ENCODE measurements around the gene PIK3R4.

The PIK3R4 gene

GRCh38 chr3:130739848-130740247 lies 6.8 kb downstream of the PIK3R4 start:
- no peak for DNase-seq

GRCh38 chr3:130738241-130738640 lies 8.4 kb downstream of the PIK3R4 start:
- no peak for DNase-seq

- DNase-seq, result no peak
Measured at GRCh38 chr3:130737622-130738021, 9.0 kb downstream of the PIK3R4 start.

- DNase-seq, result no peak
Measured at GRCh38 chr3:130733236-130733875, 13.3 kb downstream of the PIK3R4 start.

GRCh38 chr3:130732501-130732900 lies 14.1 kb downstream of the PIK3R4 start:
- no peak for DNase-seq

- no peak for DNase-seq
Measured at GRCh38 chr3:130731817-130732216, 14.8 kb downstream of the PIK3R4 start.

- DNase-seq, result no peak
Measured at GRCh38 chr3:130729154-130729553, 17.5 kb downstream of the PIK3R4 start.

- DNase-seq, result no peak
Measured at GRCh38 chr3:130728037-130728436, 18.6 kb downstream of the PIK3R4 start.

GRCh38 chr3:130725746-130726145 lies 20.9 kb downstream of the PIK3R4 start:
- no peak for DNase-seq

GRCh38 chr3:130715616-130716015 lies 31.0 kb downstream of the PIK3R4 start:
- no peak for DNase-seq

- DNase-seq, result no peak
Measured at GRCh38 chr3:130712718-130713423, 33.8 kb downstream of the PIK3R4 start.

GRCh38 chr3:130711565-130712324 lies 34.9 kb downstream of the PIK3R4 start:
- no peak for DNase-seq

- DNase-seq, result no peak
Measured at GRCh38 chr3:130709671-130710070, 37.0 kb downstream of the PIK3R4 start.

- DNase-seq, result no peak
Measured at GRCh38 chr3:130707902-130708601, 38.6 kb downstream of the PIK3R4 start.

- DNase-seq, result no peak
Measured at GRCh38 chr3:130705501-130705900, 41.1 kb downstream of the PIK3R4 start.

- DNase-seq, result no peak
Measured at GRCh38 chr3:130702985-130703384, 43.6 kb downstream of the PIK3R4 start.

GRCh38 chr3:130700541-130700940 lies 46.1 kb downstream of the PIK3R4 start:
- DNase-seq, result no peak

GRCh38 chr3:130699765-130700164 lies 46.9 kb downstream of the PIK3R4 start:
- no peak for DNase-seq

GRCh38 chr3:130693314-130693713 lies 53.3 kb downstream of the PIK3R4 start:
- DNase-seq, result no peak

GRCh38 chr3:130692455-130692854 lies 54.2 kb downstream of the PIK3R4 start:
- no peak for DNase-seq

- no peak for DNase-seq
Measured at GRCh38 chr3:130688697-130689470, 57.7 kb downstream of the PIK3R4 start.

- no peak for DNase-seq
Measured at GRCh38 chr3:130688015-130688688, 58.5 kb downstream of the PIK3R4 start.
